DOHH2 (cell line): ENCODE measurements around the gene CPN2.

Experiments
- H3F3A ChIP-seq: fragments of 200-600 bp; sonication (generic), shearing (Covaris generic); 2 replicates; pipeline ENCODE4 v1.6.0; 2016; ENCODE audit warnings: antibody characterized with exemption, mild to moderate bottlenecking; ENCODE audit not compliant: control insufficient read depth, insufficient read depth
- H3K27ac ChIP-seq: fragments of 200-600 bp; sonication (generic); 2 replicates; pipeline ENCODE4 v1.5.1; 2014; ENCODE audit warnings: low read depth, mild to moderate bottlenecking, low read length, moderate library complexity
- H3K27me3 ChIP-seq: fragments of 200-600 bp; sonication (generic); 2 replicates; pipeline ENCODE4 v1.6.1; 2014; ENCODE audit warnings: mild to moderate bottlenecking, low read length, mixed read lengths; ENCODE audit not compliant: control insufficient read depth
- H3K36me3 ChIP-seq: fragments of 200-600 bp; sonication (generic); 2 replicates; pipeline ENCODE4 v1.6.1; 2014; ENCODE audit warnings: mild to moderate bottlenecking, low read length, moderate library complexity, mixed read lengths; ENCODE audit not compliant: control insufficient read depth
- H3K4me1 ChIP-seq: fragments of 200-600 bp; sonication (generic); 2 replicates; pipeline ENCODE4 v1.6.1; 2014; ENCODE audit warnings: mild to moderate bottlenecking, low read length, mixed read lengths; ENCODE audit not compliant: control insufficient read depth
- H3K4me2 ChIP-seq: fragments of 200-600 bp; sonication (generic); 2 replicates; pipeline ENCODE4 v1.6.0; 2014; ENCODE audit warnings: mild to moderate bottlenecking, low read length, moderate library complexity
- H3K4me3 ChIP-seq: fragments of 200-600 bp; sonication (generic); 2 replicates; pipeline ENCODE4 v1.5.1; 2014; ENCODE audit warnings: mild to moderate bottlenecking, low read length, mixed read lengths
- H3K79me2 ChIP-seq: fragments of 200-600 bp; sonication (generic); 2 replicates; pipeline ENCODE4 v1.6.1; 2014; ENCODE audit warnings: mild to moderate bottlenecking, low read length, mixed read lengths; ENCODE audit not compliant: control insufficient read depth
- H3K9me2 ChIP-seq: fragments of 200-600 bp; sonication (generic); replicated peaks from 2 replicates; pipeline ENCODE4 v1.6.1; 2014; ENCODE audit warnings: mild to moderate bottlenecking, low read length, mixed read lengths; ENCODE audit not compliant: control insufficient read depth
- H3K9me3 ChIP-seq: fragments of 200-600 bp; sonication (generic); 2 replicates; pipeline ENCODE4 v1.6.1; 2014; ENCODE audit warnings: antibody characterized with exemption, low read length, mixed read lengths; ENCODE audit not compliant: control insufficient read depth, insufficient read depth
- H4K20me1 ChIP-seq: fragments of 200-600 bp; sonication (generic); 2 replicates; pipeline ENCODE4 v1.6.0; 2014; ENCODE audit warnings: low read depth, mild to moderate bottlenecking, antibody characterized with exemption, low read length, moderate library complexity; ENCODE audit not compliant: control insufficient read depth, insufficient read depth
- EZH2phosphoT487 ChIP-seq: fragments of 200-600 bp; sonication (generic); IDR thresholded peaks from 2 replicates; pipeline ENCODE4 v1.6.1; 2017; ENCODE audit warnings: borderline replicate concordance, mild to moderate bottlenecking, antibody characterized with exemption, low read length, moderate library complexity, mixed read lengths
- TF ChIP-seq, protein P1 (sequence below): fragments of 200-600 bp; sonication (generic); IDR thresholded peaks from one replicate; pipeline ENCODE4 v1.5.1; 2014; ENCODE audit warnings: antibody characterized with exemption, mild to moderate bottlenecking, low read depth, low read length; ENCODE audit not compliant: poor library complexity, severe bottlenecking

Gene CPN2

DNA sequence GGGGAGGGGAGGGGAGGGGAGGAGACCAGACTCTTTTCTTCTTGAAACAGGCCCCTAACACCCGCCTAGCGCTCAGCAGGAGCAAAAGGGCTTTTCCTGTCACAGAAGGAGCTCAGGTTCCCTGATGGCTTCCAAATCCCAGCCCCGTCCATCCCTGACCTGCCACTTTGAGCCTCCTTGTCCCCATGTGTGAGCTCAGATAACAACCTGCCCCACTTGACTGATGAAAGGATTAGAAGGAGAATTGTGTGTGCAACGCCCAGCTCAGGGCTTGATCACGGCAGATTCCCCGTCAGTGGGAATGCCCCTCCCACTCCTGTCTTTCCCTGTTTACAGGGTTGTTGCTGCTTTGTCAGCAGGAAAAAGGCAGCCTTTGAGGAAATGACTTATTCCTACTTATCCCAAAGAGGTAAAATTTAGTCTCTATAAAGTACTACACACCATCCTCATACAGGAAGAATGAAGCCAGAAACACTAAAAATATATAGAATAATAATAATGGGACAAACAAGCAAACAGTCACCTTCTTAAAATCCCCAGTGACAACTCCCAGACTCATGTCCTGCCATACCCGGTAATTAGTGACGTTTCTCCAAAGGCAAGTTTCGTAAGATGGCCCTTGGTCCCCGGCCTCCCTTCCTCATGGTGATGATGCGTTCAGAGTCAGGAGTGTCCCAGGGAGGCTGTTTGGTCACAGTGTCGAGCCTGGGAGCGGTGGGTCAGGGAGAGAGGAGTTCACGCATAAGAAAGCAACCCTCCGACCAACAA lies 24.5 kb upstream of the CPN2 start:
- Histone ChIP-seq H4K20me1 (no peaks in the 10 kb centered on the region), H3K36me3 (no peaks in the 10 kb centered on the region), H3K9me3 (no peaks in the 10 kb centered on the region), H3K9me2 (no peaks in the 10 kb centered on the region), H3F3A (no peaks in the 10 kb centered on the region), H3K4me1 (no peaks in the 10 kb centered on the region), H3K27me3 (no peaks in the 10 kb centered on the region), H3K27ac (no peak overlapping the region), H3K79me2 (no peaks in the 10 kb centered on the region), H3K4me3 (no peak overlapping the region), H3K4me2 (no peak overlapping the region)
- TF ChIP-seq, protein P1, sequence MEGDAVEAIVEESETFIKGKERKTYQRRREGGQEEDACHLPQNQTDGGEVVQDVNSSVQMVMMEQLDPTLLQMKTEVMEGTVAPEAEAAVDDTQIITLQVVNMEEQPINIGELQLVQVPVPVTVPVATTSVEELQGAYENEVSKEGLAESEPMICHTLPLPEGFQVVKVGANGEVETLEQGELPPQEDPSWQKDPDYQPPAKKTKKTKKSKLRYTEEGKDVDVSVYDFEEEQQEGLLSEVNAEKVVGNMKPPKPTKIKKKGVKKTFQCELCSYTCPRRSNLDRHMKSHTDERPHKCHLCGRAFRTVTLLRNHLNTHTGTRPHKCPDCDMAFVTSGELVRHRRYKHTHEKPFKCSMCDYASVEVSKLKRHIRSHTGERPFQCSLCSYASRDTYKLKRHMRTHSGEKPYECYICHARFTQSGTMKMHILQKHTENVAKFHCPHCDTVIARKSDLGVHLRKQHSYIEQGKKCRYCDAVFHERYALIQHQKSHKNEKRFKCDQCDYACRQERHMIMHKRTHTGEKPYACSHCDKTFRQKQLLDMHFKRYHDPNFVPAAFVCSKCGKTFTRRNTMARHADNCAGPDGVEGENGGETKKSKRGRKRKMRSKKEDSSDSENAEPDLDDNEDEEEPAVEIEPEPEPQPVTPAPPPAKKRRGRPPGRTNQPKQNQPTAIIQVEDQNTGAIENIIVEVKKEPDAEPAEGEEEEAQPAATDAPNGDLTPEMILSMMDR = no peak

DNA sequence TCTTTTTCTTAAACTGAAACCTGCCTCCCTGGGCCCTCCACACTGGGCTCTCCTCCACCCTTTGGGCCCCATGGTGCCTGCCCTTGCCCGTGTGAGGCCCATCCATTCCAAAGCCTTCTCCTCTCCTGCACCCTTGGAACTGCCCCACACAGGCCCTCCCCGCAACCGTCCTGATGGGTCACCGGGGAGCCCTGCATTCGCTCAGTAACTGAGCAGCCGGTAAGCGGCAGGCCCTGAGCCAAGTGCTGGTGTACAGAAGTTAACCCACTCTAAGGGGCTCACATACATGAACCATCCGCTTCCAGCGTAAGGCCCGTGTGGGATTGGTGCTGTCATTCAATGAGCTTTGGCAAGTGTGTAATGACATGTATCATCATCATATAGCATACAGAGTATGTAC lies 23.8 kb upstream of the CPN2 start:
- no peaks in the 10 kb centered on the region for H3K9me2 ChIP-seq
- no peaks in the 10 kb centered on the region for H3K79me2 ChIP-seq
- H3K4me3 ChIP-seq = no peak overlapping the region
- no peaks in the 10 kb centered on the region for H3K9me3 ChIP-seq
- H3K27ac ChIP-seq = no peak overlapping the region
- H3K4me1 ChIP-seq = no peaks in the 10 kb centered on the region
- no peak for TF ChIP-seq EZH2phosphoT487
- TF ChIP-seq, protein P1 = no peak
- H3K36me3 ChIP-seq = no peaks in the 10 kb centered on the region
- no peaks in the 10 kb centered on the region for H3F3A ChIP-seq
- no peaks in the 10 kb centered on the region for H4K20me1 ChIP-seq
- no peak overlapping the region for H3K4me2 ChIP-seq
- peaks cover 3% of the 10 kb centered on the region for H3K27me3 ChIP-seq

DNA sequence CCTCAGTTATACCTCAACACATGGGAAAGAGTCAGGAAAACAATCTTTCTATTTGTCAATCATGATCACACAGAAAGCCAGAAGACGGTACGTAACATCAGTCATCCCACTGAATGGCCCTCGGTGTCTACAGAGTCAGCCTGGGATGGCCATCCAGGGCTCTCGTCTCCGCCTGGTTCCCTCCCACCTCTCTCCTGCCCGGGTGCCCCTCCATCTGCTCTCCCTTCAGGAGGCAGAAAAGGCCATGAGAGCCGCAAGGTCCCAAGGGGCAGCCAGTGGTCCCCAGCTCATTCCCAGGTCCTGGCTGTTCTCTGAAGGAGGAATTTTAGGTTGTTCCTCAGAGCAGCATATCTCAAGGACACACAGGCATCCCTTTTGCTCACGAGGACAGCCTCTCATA lies 22.8 kb upstream of the CPN2 start:
- no peak for TF ChIP-seq EZH2phosphoT487
- TF ChIP-seq, protein P1 = no peak
- Histone ChIP-seq H3K36me3 (no peaks in the 10 kb centered on the region), H3K9me3 (no peaks in the 10 kb centered on the region), H4K20me1 (no peaks in the 10 kb centered on the region), H3K79me2 (no peaks in the 10 kb centered on the region), H3K27me3 (peaks cover 10% of the 10 kb centered on the region), H3K4me1 (no peaks in the 10 kb centered on the region), H3K9me2 (no peaks in the 10 kb centered on the region), H3K4me3 (no peak overlapping the region), H3F3A (no peaks in the 10 kb centered on the region), H3K27ac (no peak overlapping the region), H3K4me2 (no peak overlapping the region)
